Neural progenitor cell (in vitro differentiated cells): ENCODE measurements around the gene CAMK1D. TPM values are rescaled to one million over a fixed set of nuclear protein-coding genes. Genes with fewer than 3 reads are reported as not detected.

ENCODE experiments used
- DNase-seq: peaks from one replicate; pipeline ENCODE4 v3.0.0-alpha.2; 2016; ENCODE audit warnings: low spot score
- H2AFZ ChIP-seq: fragments of 200-600 bp; sonication (generic); replicated peaks from 2 replicates; pipeline ENCODE4 v1.6.1; 2016; ENCODE audit warnings: antibody characterized with exemption
- H3F3A ChIP-seq: fragments of 200-600 bp; sonication (generic); 2 replicates; pipeline ENCODE4 v1.6.1; 2016; ENCODE audit warnings: antibody characterized with exemption, low read depth
- H3K27ac ChIP-seq: fragments of 200-600 bp; sonication (generic); 2 replicates; pipeline ENCODE4 v1.5.1; 2016; ENCODE audit warnings: mild to moderate bottlenecking
- H3K27me3 ChIP-seq: fragments of 200-600 bp; sonication (generic); 2 replicates; pipeline ENCODE4 v1.6.1; 2016; ENCODE audit warnings: mild to moderate bottlenecking, moderate library complexity
- H3K36me3 ChIP-seq: fragments of 200-600 bp; sonication (generic); 2 replicates; pipeline ENCODE4 v1.5.1; 2016
- H3K4me1 ChIP-seq: fragments of 200-600 bp; sonication (generic); 2 replicates; pipeline ENCODE4 v1.6.1; 2016; ENCODE audit warnings: mixed run types
- H3K4me2 ChIP-seq: fragments of 200-600 bp; sonication (generic); 2 replicates; pipeline ENCODE4 v1.6.1; 2016
- H3K4me3 ChIP-seq: fragments of 200-600 bp; sonication (generic); 2 replicates; pipeline ENCODE4 v1.5.1; 2016
- H3K79me2 ChIP-seq: fragments of 200-600 bp; sonication (generic); 2 replicates; pipeline ENCODE4 v1.6.1; 2016; ENCODE audit warnings: low read depth
- H3K9ac ChIP-seq: fragments of 200-600 bp; sonication (generic); 2 replicates; pipeline ENCODE4 v1.6.1; 2016
- H3K9me3 ChIP-seq: fragments of 200-600 bp; sonication (generic); 2 replicates; pipeline ENCODE4 v1.5.1; 2016; ENCODE audit warnings: low read depth
- H4K20me1 ChIP-seq: fragments of 200-600 bp; sonication (generic); 2 replicates; pipeline ENCODE4 v1.6.1; 2016; ENCODE audit warnings: low read depth
- H3K27ac Mint-ChIP-seq: 3 replicates; pipeline ENCODE4 v1.8.0; 2021; ENCODE audit warnings: mixed read lengths
- H3K27me3 Mint-ChIP-seq: 2 replicates; pipeline ENCODE4 v1.8.0; 2022; ENCODE audit warnings: low read depth, mild to moderate bottlenecking, inconsistent platforms, moderate library complexity, mixed read lengths; ENCODE audit not compliant: insufficient read depth
- H3K36me3 Mint-ChIP-seq: 3 replicates; pipeline ENCODE4 v1.8.0; 2021; ENCODE audit warnings: mixed read lengths
- H3K4me1 Mint-ChIP-seq: 3 replicates; pipeline ENCODE4 v1.8.0; 2021; ENCODE audit warnings: mixed read lengths
- H3K4me3 Mint-ChIP-seq: 3 replicates; pipeline ENCODE4 v1.8.0; 2021; ENCODE audit warnings: mild to moderate bottlenecking, moderate library complexity, mixed read lengths
- H3K9me3 Mint-ChIP-seq: 3 replicates; pipeline ENCODE4 v1.8.0; 2020; ENCODE audit warnings: mixed read lengths
- CTCF ChIP-seq: fragments of 200-600 bp; sonication (generic); IDR thresholded peaks from 2 replicates; pipeline ENCODE4 v1.5.1; 2017; ENCODE audit warnings: antibody characterized with exemption, mild to moderate bottlenecking
- EZH2 ChIP-seq: fragments of 200-600 bp; sonication (generic); IDR thresholded peaks from 2 replicates; pipeline ENCODE4 v1.6.1; 2017; ENCODE audit warnings: antibody characterized with exemption, mild to moderate bottlenecking, moderate library complexity
- EZH2phosphoT487 ChIP-seq: fragments of 200-600 bp; sonication (generic); IDR thresholded peaks from 2 replicates; pipeline ENCODE4 v1.6.1; 2017; ENCODE audit warnings: antibody characterized with exemption
- total RNA-seq: library from RNA; depleted of rRNA; stranded (reverse); fragments of >200 nt; gene quantifications from 2 replicates; pipeline ENCODE4 v1.2.3, GENCODE V29; 2015; ENCODE audit warnings: low replicate concordance

CAMK1D gene
- total RNA-seq, 1 donor from 2014 or later = 7.6 TPM

GRCh38 chr10:12314836-12315235, 34.5 kb upstream of the CAMK1D start:
- TF ChIP-seq EZH2 (no peak), EZH2phosphoT487 (no peak), CTCF (no peak)
- Mint-ChIP-seq H3K4me3 (no peak overlapping the region), H3K9me3 (no peaks in the 10 kb centered on the region), H3K27ac (no peak overlapping the region), H3K4me1 (no peaks in the 10 kb centered on the region), H3K27me3 (peaks cover 2% of the 10 kb centered on the region), H3K36me3 (no peaks in the 10 kb centered on the region)
- H3K27ac ChIP-seq = no peak overlapping the region
- H3K79me2 ChIP-seq = no peaks in the 10 kb centered on the region
- no peaks in the 10 kb centered on the region for H3K4me1 ChIP-seq
- no peaks in the 10 kb centered on the region for H4K20me1 ChIP-seq
- H3F3A ChIP-seq = no peaks in the 10 kb centered on the region
- no peak overlapping the region for H2AFZ ChIP-seq
- no peak overlapping the region for H3K4me2 ChIP-seq
- no peak overlapping the region for H3K9ac ChIP-seq
- no peaks in the 10 kb centered on the region for H3K27me3 ChIP-seq
- no peak for DNase-seq
- no peaks in the 10 kb centered on the region for H3K36me3 ChIP-seq
- H3K4me3 ChIP-seq = no peak overlapping the region
- H3K9me3 ChIP-seq = no peaks in the 10 kb centered on the region

GRCh38 chr10:12319076-12319475, 30.3 kb upstream of the CAMK1D start:
- Mint-ChIP-seq H3K36me3 (no peaks in the 10 kb centered on the region), H3K27me3 (peaks cover 8% of the 10 kb centered on the region), H3K4me1 (peaks cover 10% of the 10 kb centered on the region), H3K27ac (no peak overlapping the region), H3K9me3 (no peaks in the 10 kb centered on the region), H3K4me3 (no peak overlapping the region)
- no peaks in the 10 kb centered on the region for H3K9me3 ChIP-seq
- no peak overlapping the region for H3K27ac ChIP-seq
- H3K9ac ChIP-seq = no peak overlapping the region
- H3K79me2 ChIP-seq = no peaks in the 10 kb centered on the region
- DNase-seq = no peak
- no peak for TF ChIP-seq EZH2
- TF ChIP-seq EZH2phosphoT487 = no peak
- TF ChIP-seq CTCF = no peak
- no peak overlapping the region for H3K4me2 ChIP-seq
- no peaks in the 10 kb centered on the region for H3K27me3 ChIP-seq
- peaks cover 2% of the 10 kb centered on the region for H3F3A ChIP-seq
- no peak overlapping the region for H3K4me3 ChIP-seq
- H4K20me1 ChIP-seq = no peaks in the 10 kb centered on the region
- H2AFZ ChIP-seq = no peak overlapping the region
- no peaks in the 10 kb centered on the region for H3K36me3 ChIP-seq
- no peaks in the 10 kb centered on the region for H3K4me1 ChIP-seq

GRCh38 chr10:12320892-12321291, 28.5 kb upstream of the CAMK1D start:
- no peak overlapping the region for H3K4me3 ChIP-seq
- no peaks in the 10 kb centered on the region for H3K36me3 ChIP-seq
- H3K27ac ChIP-seq = no peak overlapping the region
- no peaks in the 10 kb centered on the region for H4K20me1 ChIP-seq
- H3K79me2 ChIP-seq = no peaks in the 10 kb centered on the region
- no peak overlapping the region for H3K9ac ChIP-seq
- no peaks in the 10 kb centered on the region for H3K27me3 ChIP-seq
- no peak overlapping the region for H3K4me3 Mint-ChIP-seq
- TF ChIP-seq EZH2phosphoT487 = no peak
- TF ChIP-seq CTCF = no peak
- no peak for TF ChIP-seq EZH2
- no peak overlapping the region for H2AFZ ChIP-seq
- no peak for DNase-seq
- H3K4me1 Mint-ChIP-seq = peaks cover 10% of the 10 kb centered on the region
- no peaks in the 10 kb centered on the region for H3K36me3 Mint-ChIP-seq
- H3K4me1 ChIP-seq = no peaks in the 10 kb centered on the region
- H3K4me2 ChIP-seq = no peak overlapping the region
- peaks cover 6% of the 10 kb centered on the region for H3K27me3 Mint-ChIP-seq
- H3K27ac Mint-ChIP-seq = no peak overlapping the region
- no peaks in the 10 kb centered on the region for H3K9me3 Mint-ChIP-seq
- H3K9me3 ChIP-seq = no peaks in the 10 kb centered on the region
- peaks cover 2% of the 10 kb centered on the region for H3F3A ChIP-seq

GRCh38 chr10:12321641-12322040, 27.7 kb upstream of the CAMK1D start:
- Mint-ChIP-seq H3K27ac (no peak overlapping the region), H3K4me1 (peaks cover 10% of the 10 kb centered on the region), H3K27me3 (peaks cover 6% of the 10 kb centered on the region), H3K9me3 (no peaks in the 10 kb centered on the region), H3K36me3 (no peaks in the 10 kb centered on the region), H3K4me3 (no peak overlapping the region)
- no peak overlapping the region for H3K9ac ChIP-seq
- no peaks in the 10 kb centered on the region for H3K4me1 ChIP-seq
- H3F3A ChIP-seq = peaks cover 2% of the 10 kb centered on the region
- H4K20me1 ChIP-seq = no peaks in the 10 kb centered on the region
- no peaks in the 10 kb centered on the region for H3K9me3 ChIP-seq
- TF ChIP-seq EZH2phosphoT487 (no peak), EZH2 (no peak), CTCF (no peak)
- H3K4me2 ChIP-seq = no peak overlapping the region
- no peaks in the 10 kb centered on the region for H3K27me3 ChIP-seq
- H2AFZ ChIP-seq = no peak overlapping the region
- no peak for DNase-seq
- no peaks in the 10 kb centered on the region for H3K79me2 ChIP-seq
- H3K27ac ChIP-seq = no peak overlapping the region
- no peak overlapping the region for H3K4me3 ChIP-seq
- no peaks in the 10 kb centered on the region for H3K36me3 ChIP-seq
